ENCODE results near the gene CTDSPL.

Gene CTDSPL

GRCh38 chr3:37964716-37965115 is 103.0 kb downstream of the CTDSPL start:
- Histone ChIP-seq H3K36me3 (ENCODE audit: control insufficient read depth in 2 of 2, insufficient read depth in 1 of 2, low read length in 2 of 2) (no peaks in the 10 kb centered on the region), H3K27ac (ENCODE audit: extremely low read depth, low read depth, low read length) (no peak overlapping the region), H3K9me3 (ENCODE audit: control insufficient read depth, insufficient read depth, low read depth, low read length) (no peaks in the 10 kb centered on the region), H3K4me1 (ENCODE audit: control insufficient read depth, insufficient read depth, low read length) (no peaks in the 10 kb centered on the region), H3K4me3 (ENCODE audit: low read depth, low read length) (no peak overlapping the region)
- no peak for TF ChIP-seq GLIS1 (tag by site-specific recombination; IDR thresholded peaks at IDR 0.05)
- TF ChIP-seq GLIS2 (tag by site-specific recombination; IDR thresholded peaks at IDR 0.05), result no peak
- no peak for TF ChIP-seq YY2 (tag by site-specific recombination; IDR thresholded peaks at IDR 0.05)
- no peak for TF ChIP-seq ZNF214 (tag by site-specific recombination; IDR thresholded peaks at IDR 0.05; ENCODE audit: borderline replicate concordance)
- TF ChIP-seq ZIC2 (tag by site-specific recombination; IDR thresholded peaks at IDR 0.05), result no peak
- TF ChIP-seq ZNF518A (tag by site-specific recombination; conservative IDR thresholded peaks at IDR 0.05; ENCODE audit: low read depth), result no peak
- no peak for TF ChIP-seq ZSCAN30 (tag by site-specific recombination; IDR thresholded peaks at IDR 0.05)
- ChIA-PET POLR2A (no interaction called here), CTCF (interaction anchor here (0.9 to 8.1 kb wide), 3 partner anchors 10 to 110 kb away, joined by 3 to 164 read pairs (median 36); no protein-coding TSS in a partner anchor)

- POLR2A ChIA-PET, result no interaction called here
- Histone ChIP-seq H3K9me3 (ENCODE audit: control insufficient read depth, insufficient read depth, low read depth, low read length) (no peaks in the 10 kb centered on the region), H3K27ac (ENCODE audit: extremely low read depth, low read depth, low read length) (no peak overlapping the region), H3K4me1 (ENCODE audit: control insufficient read depth, insufficient read depth, low read length) (no peaks in the 10 kb centered on the region), H3K4me3 (ENCODE audit: low read depth, low read length) (no peak overlapping the region), H3K36me3 (ENCODE audit: control insufficient read depth in 2 of 2, insufficient read depth in 1 of 2, low read length in 2 of 2) (peaks cover 0 to 4% of the 10 kb centered on the region in 2 experiments; a peak in 1 of 3 replicates)
- CTCF ChIA-PET, result interaction anchor here (0.6 to 8.1 kb wide), 22 partner anchors 8 to 656 kb away, joined by 3 to 164 read pairs (median 4); partner anchors contain the start of gene VILL
- TF ChIP-seq EGR2 (tag by site-specific recombination; IDR thresholded peaks at IDR 0.05; ENCODE audit: low read depth) (no peak), ZNF654 (tag by site-specific recombination; IDR thresholded peaks at IDR 0.05; ENCODE audit: low read depth) (peak; percentile 20), ZNF202 (tag by site-specific recombination; IDR thresholded peaks at IDR 0.05; ENCODE audit: borderline replicate concordance) (no peak), KLF8 (tag by site-specific recombination; IDR thresholded peaks at IDR 0.05) (no peak), ZFP41 (tag by site-specific recombination; IDR thresholded peaks at IDR 0.05; ENCODE audit: borderline replicate concordance) (no peak), ZNF747 (tag by site-specific recombination; IDR thresholded peaks at IDR 0.05) (no peak), PRDM4 (tag by site-specific recombination; IDR thresholded peaks at IDR 0.05) (peak; percentile 81)
- TF ChIP-seq, protein P1, sequence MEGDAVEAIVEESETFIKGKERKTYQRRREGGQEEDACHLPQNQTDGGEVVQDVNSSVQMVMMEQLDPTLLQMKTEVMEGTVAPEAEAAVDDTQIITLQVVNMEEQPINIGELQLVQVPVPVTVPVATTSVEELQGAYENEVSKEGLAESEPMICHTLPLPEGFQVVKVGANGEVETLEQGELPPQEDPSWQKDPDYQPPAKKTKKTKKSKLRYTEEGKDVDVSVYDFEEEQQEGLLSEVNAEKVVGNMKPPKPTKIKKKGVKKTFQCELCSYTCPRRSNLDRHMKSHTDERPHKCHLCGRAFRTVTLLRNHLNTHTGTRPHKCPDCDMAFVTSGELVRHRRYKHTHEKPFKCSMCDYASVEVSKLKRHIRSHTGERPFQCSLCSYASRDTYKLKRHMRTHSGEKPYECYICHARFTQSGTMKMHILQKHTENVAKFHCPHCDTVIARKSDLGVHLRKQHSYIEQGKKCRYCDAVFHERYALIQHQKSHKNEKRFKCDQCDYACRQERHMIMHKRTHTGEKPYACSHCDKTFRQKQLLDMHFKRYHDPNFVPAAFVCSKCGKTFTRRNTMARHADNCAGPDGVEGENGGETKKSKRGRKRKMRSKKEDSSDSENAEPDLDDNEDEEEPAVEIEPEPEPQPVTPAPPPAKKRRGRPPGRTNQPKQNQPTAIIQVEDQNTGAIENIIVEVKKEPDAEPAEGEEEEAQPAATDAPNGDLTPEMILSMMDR (tag by site-specific recombination; IDR thresholded peaks at IDR 0.05), result 0 out of 2 replicates have a peak, but pooled peaks have one; percentile 17
These were observed 105.7 kb downstream of the CTDSPL start for GRCh38 chr3:37967260-37967881.
